NOMO-1 (cell line): Measurements from ENCODE around the gene CPM.

ENCODE experiments used
- DNase-seq, 2 experiments: peaks; one replicate each; lab custom pipeline; 2025; ENCODE audit not compliant: unreplicated experiment in 2 of 2; lab: John Stamatoyannopoulos, UW

Gene CPM

DNA sequence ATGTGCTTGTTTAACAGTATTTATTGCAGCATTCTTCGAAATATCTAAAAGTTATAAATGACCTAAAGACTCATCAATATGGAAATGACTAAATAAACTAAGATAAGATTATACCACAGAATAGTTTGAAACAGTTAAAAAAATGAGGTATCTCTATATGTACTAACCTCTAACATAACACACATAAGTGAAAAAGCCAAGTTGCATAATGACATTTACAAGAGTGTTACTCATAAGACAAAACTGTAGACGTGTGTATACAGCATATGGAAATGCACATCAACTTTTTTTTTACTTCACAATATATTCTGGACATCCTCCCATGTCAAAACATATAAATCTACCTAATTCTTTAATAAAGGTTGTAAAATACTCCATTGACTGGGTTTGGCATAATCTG, 22.8 kb downstream of the CPM start:
- no peak for DNase-seq

DNA sequence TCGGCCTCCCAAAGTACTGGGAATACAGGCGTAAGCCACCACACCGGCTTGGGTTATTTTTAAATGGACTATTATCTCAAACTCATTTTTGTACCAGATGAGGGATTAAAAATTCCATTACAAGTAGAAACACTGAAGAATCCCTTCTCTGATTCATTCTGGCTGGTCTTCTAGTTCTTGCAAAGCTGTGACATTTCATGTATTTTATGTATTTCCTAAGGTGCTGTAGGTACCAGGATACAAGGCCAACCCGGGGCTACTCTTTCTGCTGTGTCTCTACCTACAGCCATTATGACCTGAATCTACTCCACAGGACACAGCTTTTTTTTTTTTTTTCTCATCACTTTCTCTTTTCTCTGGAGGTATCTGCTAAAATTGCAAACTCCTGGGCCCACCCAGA, 24.9 kb downstream of the CPM start:
- no peak for DNase-seq

DNA sequence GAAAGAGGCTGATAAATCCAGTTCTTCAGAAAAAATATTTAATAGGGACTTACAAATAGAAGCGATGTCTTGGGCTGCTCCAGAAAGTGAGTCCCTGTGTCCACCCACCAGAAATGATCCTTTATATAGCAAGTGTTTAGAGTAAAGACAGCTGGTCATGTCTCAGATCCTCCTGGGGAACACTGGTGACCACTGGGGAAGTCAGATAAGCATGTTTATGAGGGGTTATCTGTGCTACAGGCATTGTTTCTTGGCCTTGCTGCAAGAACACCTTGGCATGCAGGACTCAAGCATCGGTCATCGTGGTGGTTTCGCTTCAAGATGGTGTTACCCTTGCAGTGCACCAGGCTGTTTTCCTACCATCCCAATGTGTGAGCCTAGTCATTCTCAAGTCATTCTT, 27.2 kb downstream of the CPM start:
- no peak for DNase-seq

DNA sequence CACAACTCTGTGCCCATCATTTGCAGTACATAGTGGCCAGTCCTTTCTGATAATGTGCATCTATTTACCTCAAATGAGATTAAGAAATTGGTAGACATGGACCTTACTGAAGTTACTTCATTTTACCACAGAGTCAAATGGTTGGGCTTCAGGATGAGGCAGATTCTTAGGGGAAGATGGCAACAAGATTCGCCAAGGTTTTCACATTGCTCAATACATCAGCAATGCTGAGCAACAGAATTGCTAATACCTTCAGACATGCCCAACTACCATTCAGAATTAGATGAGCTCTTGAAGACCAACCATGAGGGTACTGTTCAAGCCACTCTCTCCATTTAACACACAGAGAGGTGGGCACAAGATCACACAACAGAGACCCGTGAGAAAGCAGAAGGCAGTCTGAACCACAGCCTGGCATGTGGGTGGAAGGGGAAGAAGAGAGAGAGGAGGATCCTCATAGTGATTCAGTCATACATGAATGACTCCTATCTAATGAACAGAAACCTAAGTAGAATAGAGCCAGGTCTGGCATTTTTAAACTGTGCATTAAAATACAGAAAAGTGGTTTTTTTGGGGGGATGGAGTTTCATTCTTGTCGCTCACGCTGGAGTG, 28.5 kb downstream of the CPM start:
- peak in 1 of 2 experiments; percentile 0 for DNase-seq

DNA sequence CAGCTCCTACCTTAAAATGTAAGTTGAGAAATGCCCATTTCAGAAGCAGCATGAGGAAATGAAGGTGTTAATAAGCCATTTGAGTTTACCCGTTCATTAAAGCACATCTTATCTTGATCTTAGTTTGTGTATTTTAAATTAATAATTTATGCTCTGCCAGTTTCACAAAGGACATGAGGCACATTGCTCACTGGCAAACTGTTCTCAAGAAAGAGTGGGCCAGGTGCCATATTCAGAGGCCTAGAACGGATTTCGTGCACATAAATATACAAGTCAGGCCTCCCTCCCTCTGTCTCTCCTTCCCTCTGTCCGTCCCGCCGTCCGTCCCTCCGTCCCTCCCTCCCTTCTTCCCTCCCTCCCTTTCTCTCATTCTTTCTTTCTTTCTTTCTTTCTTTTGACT, 29.5 kb downstream of the CPM start:
- DNase-seq, result no peak

DNA sequence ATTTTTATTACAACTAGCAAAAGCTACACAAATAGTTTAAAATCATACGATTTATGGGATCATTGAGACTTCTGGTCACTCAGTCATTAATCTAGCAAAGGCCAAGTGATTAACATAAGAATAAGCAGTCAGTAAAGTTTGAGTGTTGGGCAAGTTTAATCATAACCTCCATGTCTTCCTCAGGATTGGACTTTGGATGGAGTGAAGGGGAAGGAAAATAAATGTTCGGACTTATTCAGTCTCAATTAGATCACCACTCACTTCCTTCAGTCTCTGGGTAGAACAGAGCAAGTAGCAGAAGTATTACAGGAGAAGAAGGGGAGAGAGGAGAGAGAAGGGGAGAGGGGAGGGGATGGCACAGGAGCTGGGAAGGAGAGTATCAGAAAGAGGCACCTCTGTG, 31.4 kb downstream of the CPM start:
- no peak for DNase-seq

DNA sequence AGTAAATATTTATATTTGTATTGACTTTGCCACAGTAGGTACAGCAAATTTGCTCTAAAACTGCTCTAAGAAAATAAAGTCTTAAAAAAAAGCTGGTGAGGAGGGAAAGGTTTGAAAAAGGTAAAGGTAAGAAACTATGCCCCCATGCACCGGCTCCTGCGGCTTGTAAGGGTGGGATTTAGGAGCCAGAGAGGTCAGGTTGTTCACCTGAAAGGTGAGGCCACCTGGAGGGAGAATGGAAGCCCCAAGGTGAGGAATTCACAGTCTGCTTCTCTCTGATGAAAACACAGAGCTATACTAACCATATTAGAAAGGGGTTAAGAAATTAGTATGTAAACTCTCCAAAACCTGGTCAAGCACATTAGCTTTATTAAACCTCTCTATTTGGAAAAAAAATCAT, 31.8 kb downstream of the CPM start:
- no peak for DNase-seq

DNA sequence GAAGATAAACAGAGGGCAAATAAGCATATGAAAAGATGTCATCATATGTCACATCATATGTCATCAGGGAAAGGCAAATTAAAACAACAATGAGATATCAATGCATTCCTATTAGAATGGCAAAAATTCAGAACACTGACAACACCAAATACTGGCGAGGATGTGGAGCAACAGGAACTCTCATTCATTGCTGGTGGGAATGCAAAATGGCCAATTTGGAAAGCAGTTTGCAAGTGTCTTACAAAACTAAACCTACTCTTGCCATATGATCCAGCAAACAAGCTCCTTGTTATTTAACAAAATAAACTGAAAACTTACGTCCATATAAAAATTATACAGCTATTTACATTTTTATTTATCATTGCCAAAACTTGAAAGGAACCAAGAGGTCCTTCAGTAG, 32.7 kb downstream of the CPM start:
- no peak for DNase-seq

DNA sequence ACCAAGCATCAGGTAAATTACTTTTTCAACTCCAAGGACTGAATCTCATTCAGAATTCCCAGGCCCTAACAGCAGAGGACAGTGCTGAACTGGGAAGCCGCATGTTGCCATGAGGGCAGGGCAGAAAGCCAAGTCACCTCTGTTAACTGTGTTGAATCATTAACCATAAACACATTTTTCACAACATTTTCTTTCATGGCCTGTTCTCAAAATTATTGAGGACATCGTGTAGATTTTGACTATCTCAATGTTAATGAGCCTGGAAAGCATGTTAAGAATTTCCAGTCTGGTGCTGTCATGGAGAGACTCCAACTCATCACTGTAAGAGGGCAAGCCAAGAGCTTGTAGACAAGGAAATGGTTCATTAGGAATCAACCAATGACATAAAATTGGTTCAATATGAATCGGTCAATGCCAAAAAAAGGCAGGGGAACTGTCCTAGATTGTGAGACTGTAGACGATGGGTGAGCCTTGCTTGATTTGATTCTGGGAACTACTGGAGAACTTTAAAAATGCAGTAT, 33.7 kb downstream of the CPM start:
- DNase-seq, result no peak

DNA sequence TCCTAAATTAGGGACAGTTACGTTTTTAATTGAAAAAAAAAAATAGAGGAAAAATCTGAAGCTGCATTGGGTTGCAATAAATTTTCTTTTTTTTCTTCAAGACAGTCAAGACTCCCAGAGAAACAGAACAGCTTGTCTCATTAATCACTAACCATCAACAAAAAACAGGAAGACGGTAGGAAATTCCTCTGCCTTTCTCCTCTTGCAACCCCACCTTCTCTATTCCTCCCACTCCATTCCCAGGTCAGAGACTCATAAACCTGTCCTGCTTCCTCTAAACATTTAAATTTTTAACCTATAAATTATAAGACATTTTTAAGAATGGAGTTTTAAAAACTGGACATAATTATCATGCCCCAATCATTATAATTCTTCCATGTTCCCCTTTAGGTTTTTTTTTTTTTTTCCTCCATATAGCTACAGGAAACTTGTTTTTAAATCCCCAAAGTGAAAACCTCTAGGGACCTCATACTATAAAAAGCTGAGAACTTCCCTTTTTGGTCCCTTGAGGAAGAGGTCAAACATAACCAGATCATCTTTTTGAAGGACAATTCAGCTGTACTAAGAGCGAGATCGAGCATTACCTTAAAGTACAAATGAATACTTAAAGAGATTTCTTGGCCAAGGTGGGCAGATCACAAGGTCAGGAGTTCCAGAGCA, 36.0 kb downstream of the CPM start:
- peak; percentile 1 to 69 for DNase-seq

DNA sequence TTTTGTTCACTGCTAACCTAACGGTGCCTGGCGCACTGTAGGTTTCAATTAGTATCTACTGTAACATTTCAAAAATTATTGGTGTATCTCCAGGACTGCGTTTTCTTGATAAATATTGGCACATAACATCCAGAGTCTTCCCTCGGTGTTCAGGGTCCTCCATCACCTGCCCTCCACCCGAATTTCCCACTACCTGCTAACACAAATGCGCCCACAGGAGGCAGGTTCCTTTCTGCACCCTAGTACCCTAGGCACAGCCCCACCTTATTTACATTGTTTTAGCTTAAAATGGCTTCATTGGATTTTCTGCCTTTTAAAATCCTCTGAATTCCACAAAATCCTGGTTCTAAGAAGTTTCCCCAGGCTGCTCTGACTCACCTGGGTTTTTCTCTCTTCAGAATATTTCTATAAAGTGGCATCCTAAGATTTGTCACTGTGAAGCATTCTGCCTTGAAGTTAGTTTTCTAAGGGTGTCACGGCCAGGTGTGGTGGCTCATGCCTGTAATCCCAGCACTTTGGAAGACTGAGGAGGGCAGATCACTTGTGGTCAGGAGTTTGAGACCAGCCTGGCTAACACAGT, 38.6 kb downstream of the CPM start:
- DNase-seq, result no peak

DNA sequence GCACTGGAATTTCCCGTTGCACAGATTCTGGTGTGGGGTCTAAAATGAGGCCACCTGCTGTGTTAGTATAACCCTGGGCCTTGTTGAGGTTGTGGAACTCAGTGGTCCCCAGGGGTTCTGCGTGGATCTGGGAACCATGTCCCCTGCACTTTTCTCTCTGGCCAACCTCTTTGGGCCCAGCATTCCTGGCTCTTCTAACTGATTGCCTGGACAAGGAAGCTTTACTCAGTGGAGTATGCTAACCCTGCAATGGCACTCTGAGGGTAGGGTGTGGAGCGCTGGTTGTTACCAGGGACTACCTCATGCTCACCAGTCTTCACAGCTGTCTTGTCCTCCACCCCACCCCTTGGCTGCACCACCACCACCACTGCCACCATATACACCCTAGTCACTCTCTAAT, 39.2 kb downstream of the CPM start:
- DNase-seq, result no peak

DNA sequence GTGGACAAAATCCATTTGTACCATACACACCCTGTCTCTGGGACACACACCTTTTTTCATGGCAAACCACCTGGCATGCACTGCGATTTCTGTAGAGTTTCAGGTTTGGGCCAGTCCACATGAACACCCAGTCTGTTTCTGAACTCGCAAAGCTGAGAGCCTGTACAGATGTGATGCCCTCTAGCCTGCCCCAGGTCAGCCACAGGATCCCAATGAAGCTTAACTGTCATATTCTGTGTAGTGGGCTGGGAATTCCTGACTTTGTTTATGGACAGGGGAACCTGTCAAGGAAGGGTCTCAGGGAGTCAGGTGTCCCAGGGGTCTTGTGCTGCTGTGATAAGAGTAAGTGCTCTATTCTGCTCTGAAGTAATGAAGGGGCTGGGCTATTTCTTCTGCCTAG, 39.8 kb downstream of the CPM start:
- no peak for DNase-seq

DNA sequence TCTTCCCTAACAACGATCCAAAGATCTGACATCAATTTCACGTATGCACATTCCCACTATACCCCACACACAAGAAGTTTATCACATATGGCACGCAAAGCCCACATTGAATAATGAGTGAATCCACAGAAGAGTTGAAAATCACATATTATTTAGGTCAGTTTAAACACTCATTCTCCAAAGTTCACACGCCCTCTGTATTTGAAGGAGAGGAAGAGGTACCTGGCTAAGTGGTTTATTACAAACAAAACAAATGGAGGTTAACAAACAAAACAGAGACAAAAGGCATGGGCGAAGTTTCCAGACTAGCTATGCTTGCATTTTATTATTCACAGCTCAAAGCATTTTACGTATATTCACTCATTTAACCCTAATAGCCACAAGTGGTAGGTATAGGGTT, 41.8 kb downstream of the CPM start:
- no peak for DNase-seq

DNA sequence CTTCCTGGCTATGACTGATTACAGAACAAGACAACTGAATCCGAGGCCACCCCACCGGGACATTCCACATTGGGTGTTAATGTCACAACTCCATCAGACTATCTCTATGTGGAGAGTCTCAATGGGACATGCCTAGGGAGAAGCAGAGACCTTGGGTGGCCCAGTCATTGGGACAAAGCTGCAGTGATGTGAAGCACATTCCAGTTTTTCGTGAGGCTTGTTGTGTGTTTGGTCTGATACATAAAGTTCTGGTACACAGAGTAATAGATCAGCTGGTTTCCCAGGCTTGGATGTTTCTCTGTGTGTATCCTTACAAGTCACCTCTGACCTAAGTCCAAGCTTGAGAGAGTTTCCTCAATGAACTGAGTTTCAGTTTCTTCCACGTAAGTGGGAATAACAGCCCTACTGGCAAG, 42.3 kb downstream of the CPM start:
- DNase-seq, result no peak

DNA sequence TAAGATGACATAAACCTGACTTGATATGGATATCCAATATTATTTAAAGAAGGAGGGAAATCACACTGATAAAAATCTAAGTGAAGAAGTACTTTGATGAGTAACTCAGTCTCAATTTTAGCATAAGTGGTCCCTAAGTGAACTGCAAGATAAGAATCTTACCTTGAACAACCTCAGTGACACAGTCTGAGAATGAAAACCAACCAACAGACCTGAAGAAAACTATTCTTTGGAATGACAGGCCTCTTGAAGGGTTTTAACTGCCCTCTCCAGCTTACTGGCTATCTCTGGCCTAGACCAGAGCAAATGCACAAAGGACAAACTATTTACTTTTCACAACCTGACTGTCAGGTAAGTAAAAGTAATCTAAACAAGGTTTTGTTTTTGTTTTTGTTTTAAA, 44.7 kb downstream of the CPM start:
- DNase-seq, result no peak

DNA sequence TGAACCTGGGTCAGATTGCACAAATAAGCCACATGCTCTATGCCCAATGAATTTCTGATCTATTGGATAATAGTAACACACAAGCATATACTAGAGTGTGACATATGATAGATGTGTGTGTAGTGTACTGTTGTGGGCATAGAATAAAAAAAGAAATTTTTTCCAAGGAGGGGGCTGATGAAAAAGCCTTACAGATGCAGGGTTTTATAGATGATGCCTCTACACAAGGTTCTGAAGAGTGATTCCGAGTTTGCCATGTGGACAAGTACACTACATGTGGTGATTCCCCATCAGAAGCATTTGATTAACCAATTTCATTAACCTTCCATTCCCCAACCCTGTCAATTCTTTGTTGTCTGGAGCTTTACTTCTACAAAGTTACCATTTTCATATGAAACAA, 45.3 kb downstream of the CPM start:
- DNase-seq, result no peak

DNA sequence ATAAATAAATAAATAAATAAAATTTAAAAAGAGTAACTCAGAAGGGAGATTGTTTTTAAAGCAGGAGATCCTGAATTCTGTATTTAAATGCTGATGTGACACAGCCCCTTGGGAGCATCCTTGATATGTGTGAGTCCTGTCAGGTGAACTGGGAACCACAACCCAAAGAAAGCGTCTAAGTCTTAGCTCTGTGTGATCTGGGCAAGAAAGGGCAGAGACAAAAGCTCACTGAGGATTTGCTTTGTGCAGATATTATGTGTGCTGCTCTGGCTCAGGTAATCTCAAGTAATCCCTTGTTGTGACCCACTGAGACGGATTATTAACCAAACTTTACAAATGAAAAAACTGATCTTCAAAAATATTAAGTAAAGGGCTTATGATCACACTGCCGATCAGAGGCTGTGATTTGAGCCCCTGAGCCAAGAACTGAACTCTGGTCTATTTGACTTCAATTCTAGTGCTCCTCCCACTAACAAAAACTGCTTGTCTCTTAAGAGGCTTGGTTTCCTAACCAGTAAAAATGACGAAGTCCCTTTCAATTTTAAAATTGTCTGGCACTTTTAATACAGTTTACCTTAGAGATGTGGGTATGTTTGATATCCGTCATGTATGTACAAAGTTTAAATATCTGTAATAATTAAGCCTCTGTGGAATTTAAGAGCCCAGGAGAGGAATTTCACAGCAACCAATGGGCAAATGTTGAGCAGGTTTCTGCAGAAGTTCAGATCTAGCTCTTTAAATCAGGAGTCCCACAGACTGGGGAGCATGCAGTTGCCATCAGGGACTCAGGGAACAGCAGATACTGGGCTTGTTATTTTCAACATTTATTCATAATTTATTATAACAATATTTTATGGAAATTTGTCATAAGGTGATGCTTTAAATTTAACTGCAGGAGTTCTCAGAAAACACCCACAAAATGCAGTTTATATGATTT, 46.1 kb downstream of the CPM start:
- no peak for DNase-seq

DNA sequence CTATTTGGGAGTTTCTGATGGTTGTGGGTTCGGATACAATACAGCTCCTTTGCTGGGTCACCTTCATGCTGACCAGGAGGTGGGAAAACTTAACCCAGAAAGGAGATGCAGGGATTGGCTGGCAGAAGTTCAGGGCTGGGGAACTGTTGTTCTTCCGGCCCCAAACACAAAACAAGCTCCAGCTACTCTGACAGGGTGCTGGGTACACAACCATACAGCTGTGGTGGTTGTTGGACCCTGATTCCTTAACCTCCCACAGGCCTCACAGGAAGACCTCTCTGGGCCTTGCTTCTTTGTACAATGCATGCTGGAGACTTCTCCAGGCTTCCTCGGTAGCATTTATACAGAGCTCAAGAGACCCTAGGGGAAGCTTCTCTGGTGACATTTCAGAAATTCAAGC, 47.6 kb downstream of the CPM start:
- no peak for DNase-seq

DNA sequence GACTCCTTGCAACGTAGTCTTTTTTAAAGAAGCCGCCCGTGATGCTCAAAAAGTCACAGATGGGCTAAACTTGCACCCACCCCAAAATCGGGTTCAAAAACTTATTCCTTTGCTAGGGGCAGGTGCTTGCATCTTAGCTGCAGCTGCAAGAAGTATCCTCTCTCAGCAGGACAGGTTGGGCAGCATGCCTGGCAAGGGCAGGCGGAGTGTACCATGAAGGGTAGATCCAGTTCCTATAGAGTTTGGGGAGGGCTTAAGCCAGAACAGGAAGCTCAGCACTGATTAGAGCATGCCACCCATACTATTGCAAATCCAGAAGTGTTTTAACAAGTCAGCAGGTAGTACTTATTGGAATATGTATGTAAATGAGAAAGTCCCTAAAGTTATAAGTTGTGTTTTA, 48.7 kb downstream of the CPM start:
- DNase-seq, result no peak

DNA sequence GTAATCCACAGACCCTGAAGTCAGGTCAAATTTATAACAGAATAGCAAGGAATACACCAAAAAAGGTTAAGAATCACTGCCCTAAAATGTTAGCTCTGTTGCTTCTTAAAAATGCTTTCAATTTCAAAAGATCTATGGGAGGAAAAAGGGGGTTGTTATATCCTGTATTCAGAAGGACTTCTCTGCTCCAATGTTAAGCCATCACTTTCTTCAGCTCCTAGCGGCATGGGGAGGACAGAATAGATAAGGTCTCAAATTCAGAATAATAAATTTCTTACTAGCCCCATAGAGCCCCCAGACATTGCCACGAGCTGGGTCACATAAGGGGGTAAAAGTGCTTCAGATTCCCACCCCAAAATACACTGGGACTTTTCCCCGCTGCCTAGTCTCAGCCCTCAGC, 49.8 kb downstream of the CPM start:
- DNase-seq, result no peak
